Urinary bladder (tissue), 4 donors: ENCODE data around the gene EID3. TPM values are rescaled to one million over a fixed set of nuclear protein-coding genes. Genes with fewer than 3 reads are reported as not detected.
"Not testable (repeated sequence)": the region's sequence is repeated elsewhere in the genome, so short reads cannot be mapped to it uniquely, and the experiment has no call there.

Experiments
- DNase-seq: peaks from one replicate; pipeline ENCODE4 v3.0.0-alpha.2; 2015; ENCODE audit errors: extremely low spot score
- H3K27ac ChIP-seq: one replicate; pipeline ENCODE4 v1.5.1; 2013; ENCODE audit warnings: low read depth, mild to moderate bottlenecking, moderate library complexity
- H3K36me3 ChIP-seq: one replicate; pipeline ENCODE4 v1.6.1; 2013; ENCODE audit warnings: mild to moderate bottlenecking, moderate library complexity; ENCODE audit not compliant: insufficient read depth
- H3K4me1 ChIP-seq: one replicate; pipeline ENCODE4 v1.6.1; 2013; ENCODE audit warnings: mild to moderate bottlenecking, moderate library complexity; ENCODE audit not compliant: insufficient read depth
- H3K4me3 ChIP-seq: one replicate; pipeline ENCODE4 v1.5.1; 2013; ENCODE audit warnings: low read depth, low read length
- WGBS: extraction: QIAGEN DNeasy Blood & Tissue Kit; methylation state at CpG from one replicate; pipeline ENCODE4 v1.1.7; 2013; 5-methylcytosine and 5-hydroxymethylcytosine counted together
- polyA plus RNA-seq: library from polyadenylated mRNA; stranded (reverse); fragments of 200-250 nt; gene quantifications from one replicate; pipeline ENCODE4 v1.2.3, GENCODE V29; 2013
- total RNA-seq: library from RNA; depleted of rRNA; stranded (reverse); fragments of >200 nt; gene quantifications from one replicate; pipeline ENCODE4 v1.2.3, GENCODE V29; 2014
- donor health status: healthy with polysubstance abuse.
- donor health status: healthy.

The EID3 gene
- total RNA-seq, result 7.7 TPM
- polyA plus RNA-seq, result 2.2 TPM

DNA sequence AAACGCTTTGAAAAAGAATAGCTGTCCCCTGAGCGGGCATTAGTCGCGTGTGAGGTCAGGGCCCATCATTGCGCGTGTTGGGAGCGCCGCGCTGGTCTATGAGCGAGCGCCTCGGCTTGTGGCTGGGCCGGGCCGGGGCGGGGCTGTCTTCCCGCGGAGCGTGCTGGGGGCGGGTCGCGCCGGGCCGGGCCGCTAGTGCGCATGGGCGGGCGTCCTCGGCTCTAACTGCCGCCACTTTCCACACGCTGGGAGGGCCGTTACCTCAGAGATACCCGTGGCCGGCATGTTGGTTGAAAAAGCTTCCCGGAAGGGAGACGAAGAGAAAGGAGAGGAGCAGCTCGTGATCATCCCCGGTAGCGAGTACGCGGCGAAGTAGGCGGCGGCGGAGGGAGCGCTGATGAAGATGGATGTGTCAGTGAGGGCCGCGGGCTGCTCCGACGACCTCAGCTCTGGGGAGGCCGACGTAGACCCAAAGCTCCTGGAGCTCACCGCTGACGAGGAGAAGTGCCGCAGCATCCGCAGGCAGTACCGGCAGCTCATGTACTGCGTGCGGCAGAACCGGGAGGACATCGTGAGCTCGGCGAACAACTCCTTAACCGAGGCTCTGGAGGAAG lies at the start of gene EID3:
EID3 (plus strand) TSS at position 202 of the 614 bp plus-strand sequence; CDS start at position 398, 196 bp downstream.
- Histone ChIP-seq H3K27ac (peak within 1 kb of the TSS; percentile 64), H3K4me1 (peaks cover 2% of the 10 kb centered on the region), H3K4me3 (peak within 1 kb of the TSS; percentile 47), H3K36me3 (peaks cover 2% of the 10 kb centered on the region)
- no peak for DNase-seq
- 9% methylated on average over 63 of the region's 63 CpGs for WGBS

- Histone ChIP-seq H3K4me3 (no peak overlapping the region), H3K27ac (no peak overlapping the region), H3K4me1 (no peaks in the 10 kb centered on the region), H3K36me3 (no peaks in the 10 kb centered on the region)
- DNase-seq, result no peak
These were observed 45.5 kb upstream of the EID3 start for GRCh38 chr12:104257913-104258472.

GRCh38 chr12:104258476-104259067 lies 45.0 kb upstream of the EID3 start:
- Histone ChIP-seq H3K4me1 (no peaks in the 10 kb centered on the region), H3K36me3 (no peaks in the 10 kb centered on the region), H3K4me3 (no peak overlapping the region), H3K27ac (no peak overlapping the region)
- 87% methylated on average over 2 of the region's 2 CpGs for WGBS
- no peak for DNase-seq

GRCh38 chr12:104263026-104263425 lies 40.5 kb upstream of the EID3 start:
- Histone ChIP-seq H3K4me3 (no peak overlapping the region), H3K36me3 (no peaks in the 10 kb centered on the region), H3K27ac (no peak overlapping the region), H3K4me1 (no peaks in the 10 kb centered on the region)
- WGBS, result 82% methylated on average over 4 of the region's 4 CpGs
- DNase-seq, result no peak

- DNase-seq, result no peak
- no peaks in the 10 kb centered on the region for H3K36me3 ChIP-seq
- H3K4me1 ChIP-seq, result no peaks in the 10 kb centered on the region
- H3K4me3 ChIP-seq, result no peak overlapping the region
- 65% methylated on average over 1 of the region's 1 CpG for WGBS
- no peak overlapping the region for H3K27ac ChIP-seq
These were observed 39.8 kb upstream of the EID3 start for GRCh38 chr12:104263580-104264358.

- H3K36me3 ChIP-seq, H3K4me3 ChIP-seq, DNase-seq, H3K4me1 ChIP-seq, H3K27ac ChIP-seq: not testable (repeated sequence)
- 96% methylated on average over 17 of the region's 24 CpGs for WGBS
These were observed 38.1 kb upstream of the EID3 start for GRCh38 chr12:104265436-104265835.

DNA sequence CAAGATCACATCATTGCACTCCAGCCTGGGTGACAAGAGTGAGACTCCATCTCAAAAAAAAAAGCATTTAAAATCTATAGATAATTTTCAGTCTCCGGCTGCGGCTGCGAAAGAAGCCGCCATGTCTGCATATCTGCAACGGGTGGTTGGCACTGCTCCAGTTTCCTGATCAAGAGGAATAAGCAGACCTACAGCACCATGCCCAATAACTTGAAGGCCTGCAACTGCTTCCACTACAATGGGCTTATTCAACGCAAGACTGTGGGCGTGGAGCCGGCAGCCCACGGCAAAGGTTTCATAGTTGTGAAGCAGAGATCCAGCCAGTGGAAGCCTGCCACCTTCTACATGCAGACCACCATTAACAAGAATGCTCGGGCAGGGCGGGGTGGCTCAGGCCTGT lies 30.6 kb upstream of the EID3 start:
- 80% methylated on average over 11 of the region's 11 CpGs for WGBS
- Histone ChIP-seq H3K4me3 (no peak overlapping the region), H3K4me1 (peaks cover 1% of the 10 kb centered on the region), H3K27ac (no peak overlapping the region), H3K36me3 (no peaks in the 10 kb centered on the region)
- DNase-seq, result no peak

GRCh38 chr12:104273503-104273902 lies 30.0 kb upstream of the EID3 start:
- 92% methylated on average over 11 of the region's 11 CpGs for WGBS
- no peak for DNase-seq
- Histone ChIP-seq H3K4me1 (peaks cover 1% of the 10 kb centered on the region), H3K36me3 (no peaks in the 10 kb centered on the region), H3K27ac (no peak overlapping the region), H3K4me3 (no peak overlapping the region)

DNA sequence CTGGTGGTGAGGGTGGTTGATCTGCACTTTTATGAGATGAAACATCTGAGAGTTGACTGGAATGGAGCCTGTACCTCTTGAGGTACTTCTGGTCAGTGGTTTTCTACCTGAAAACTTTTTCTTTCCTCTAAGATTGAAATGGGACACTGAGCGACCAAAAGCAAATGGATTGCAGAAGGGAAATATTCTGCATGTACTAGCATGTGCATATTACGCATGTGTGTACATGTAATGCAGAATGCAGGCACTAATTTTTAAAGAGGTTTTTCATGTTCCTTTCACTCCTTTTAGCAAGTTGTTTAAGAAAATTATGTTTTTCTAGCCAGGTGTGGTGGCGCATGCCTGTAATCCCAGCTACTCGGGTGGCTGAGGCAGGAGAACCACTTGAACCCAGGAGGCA lies 28.7 kb upstream of the EID3 start:
- Histone ChIP-seq H3K36me3 (no peaks in the 10 kb centered on the region), H3K27ac (no peak overlapping the region), H3K4me3 (no peak overlapping the region), H3K4me1 (peaks cover 1% of the 10 kb centered on the region)
- no peak for DNase-seq
- WGBS, result 91% methylated on average over 4 of the region's 4 CpGs

DNA sequence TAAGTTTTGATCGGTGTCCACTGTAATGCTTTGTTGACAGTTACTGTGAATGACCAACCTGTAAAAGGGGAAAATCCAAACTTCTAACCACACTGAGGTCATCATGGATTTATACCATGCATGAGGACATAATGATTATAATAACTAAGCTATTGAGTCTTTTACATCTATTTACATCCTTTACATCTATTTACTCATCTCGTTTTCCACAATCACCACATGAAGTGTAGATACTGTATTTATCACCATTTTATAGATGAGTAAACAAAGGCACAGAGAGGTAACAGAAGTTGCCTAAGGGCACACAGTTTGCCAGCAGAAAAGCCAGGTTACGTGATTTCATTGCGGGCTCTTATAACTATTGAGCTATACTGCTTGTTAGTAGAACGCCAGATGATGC lies 27.9 kb upstream of the EID3 start:
- WGBS, result 62% methylated on average over 5 of the region's 5 CpGs
- Histone ChIP-seq H3K27ac (no peak overlapping the region), H3K4me1 (peaks cover 1% of the 10 kb centered on the region), H3K36me3 (no peaks in the 10 kb centered on the region), H3K4me3 (no peak overlapping the region)
- DNase-seq, result no peak

GRCh38 chr12:104276273-104277131 lies 27.0 kb upstream of the EID3 start:
- no peak for DNase-seq
- Histone ChIP-seq H3K4me1 (peaks cover 1% of the 10 kb centered on the region), H3K4me3 (no peak overlapping the region), H3K27ac (no peak overlapping the region), H3K36me3 (no peaks in the 10 kb centered on the region)
- WGBS, result 72% methylated on average over 8 of the region's 8 CpGs

DNA sequence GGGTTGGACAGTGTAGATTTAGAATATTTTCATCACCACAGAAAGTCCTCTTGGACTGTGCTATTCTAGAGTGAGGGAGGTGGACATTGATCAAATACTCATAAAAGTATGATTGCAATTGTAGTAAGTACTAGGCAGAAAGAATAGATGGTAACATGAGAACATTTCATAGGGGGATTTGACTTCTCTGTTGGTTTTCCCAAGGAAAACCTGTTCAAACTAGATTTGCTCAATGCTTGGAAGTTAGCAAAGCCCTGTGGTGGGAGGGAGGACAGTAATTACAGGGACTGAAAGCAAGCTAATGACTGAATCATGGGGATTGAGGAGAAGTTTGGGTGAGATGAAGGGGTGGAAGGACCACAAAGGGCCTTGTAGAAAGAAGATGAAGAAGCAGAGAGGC lies 24.4 kb upstream of the EID3 start:
- H3K27ac ChIP-seq, result no peak overlapping the region
- H3K36me3 ChIP-seq, result no peaks in the 10 kb centered on the region
- no peak overlapping the region for H3K4me3 ChIP-seq
- DNase-seq, result no peak
- peaks cover 1% of the 10 kb centered on the region for H3K4me1 ChIP-seq

DNA sequence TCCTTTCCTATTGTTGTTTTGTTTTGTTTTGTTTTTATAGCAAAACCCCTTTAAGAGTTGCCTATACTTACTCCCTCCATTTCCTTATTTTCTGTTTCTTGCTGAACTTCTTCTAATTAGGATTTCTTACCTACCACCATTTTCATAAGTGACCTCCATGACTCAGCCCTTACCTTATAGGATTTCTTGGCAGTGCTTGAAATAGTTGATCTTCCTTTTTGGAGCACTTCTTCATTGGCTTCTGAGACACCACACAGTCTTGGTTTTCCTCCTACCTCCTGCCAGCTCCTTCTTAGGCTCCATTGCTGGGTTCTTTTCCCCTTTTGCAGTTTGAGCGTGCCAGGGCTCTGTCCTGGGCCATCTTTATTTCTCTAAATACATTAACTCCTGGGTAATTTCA lies 23.4 kb upstream of the EID3 start:
- Histone ChIP-seq H3K36me3 (no peaks in the 10 kb centered on the region), H3K4me1 (peaks cover 1% of the 10 kb centered on the region), H3K27ac (no peak overlapping the region), H3K4me3 (no peak overlapping the region)
- 94% methylated on average over 1 of the region's 1 CpG for WGBS
- no peak for DNase-seq
